ENCODE results near the gene PTPN3. TPM values are rescaled to one million over a fixed set of nuclear protein-coding genes. Genes with fewer than 3 reads are reported as not detected.

The PTPN3 gene
- total RNA-seq, 1 experiment from 2014 or later, result 20.2 TPM

DNA sequence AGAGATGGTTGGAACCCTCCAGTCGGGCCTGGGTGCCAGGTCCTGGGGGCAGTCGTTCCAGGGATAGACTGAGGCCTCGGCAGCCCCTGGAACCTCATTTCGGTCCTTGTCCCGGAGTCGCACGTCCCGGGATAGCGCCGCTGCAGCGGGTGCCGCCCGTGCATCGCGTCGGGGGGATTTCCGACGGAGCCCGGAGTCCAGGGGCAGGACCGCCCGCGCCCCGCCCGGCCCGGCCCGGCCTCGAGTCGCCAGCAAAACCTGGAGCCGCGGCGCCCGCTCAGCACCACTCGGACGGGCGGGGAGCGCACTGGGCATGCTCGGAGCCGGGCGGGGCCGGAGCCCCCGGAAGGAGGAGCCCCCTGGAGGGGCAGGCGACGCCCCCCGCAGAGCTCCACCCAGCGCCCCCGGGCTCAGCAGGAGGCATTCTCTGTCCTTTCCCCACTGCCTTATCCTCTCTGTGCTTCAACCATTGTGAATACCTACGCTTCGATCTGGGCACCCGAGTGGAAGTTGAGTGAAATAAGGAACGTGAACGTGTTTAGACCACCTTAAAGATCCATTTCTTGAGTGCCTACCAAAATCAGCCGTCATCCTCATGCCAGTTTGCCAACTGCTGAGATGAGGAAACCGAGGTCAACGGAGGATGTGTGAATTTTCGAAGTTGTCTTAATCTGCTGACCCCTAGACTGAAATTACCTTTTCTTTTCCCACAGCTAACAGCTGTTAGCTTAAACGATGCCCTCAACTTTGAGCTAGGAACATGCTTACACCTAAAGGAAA is 1.7 kb upstream of the PTPN3 start:
- Histone ChIP-seq H3K36me3 (ENCODE audit: low read depth) (peaks cover 10% of the 10 kb centered on the region; the same call in 1 of the 2 replicates), H3K79me2 (ENCODE audit: low read depth) (peaks cover 28% of the 10 kb centered on the region), H3K4me3 (peak overlapping the region; percentile 62; the same call in 1 of the 2 replicates), H3K4me2 (peak overlapping the region; percentile 78), H3K4me1 (replicated peaks; ENCODE audit: insufficient read depth) (peaks cover 25% of the 10 kb centered on the region), H3K27ac (0 out of 2 replicates have a peak overlapping the region, but pooled peaks have one; percentile 5), H3K9me2 (ENCODE audit: insufficient read depth) (no peaks in the 10 kb centered on the region), H3K9me3 (ENCODE audit: insufficient read depth, low read depth) (no peaks in the 10 kb centered on the region), H2AFZ (0 out of 2 replicates have a peak overlapping the region, but pooled peaks have one; percentile 56), H4K20me1 (ENCODE audit: insufficient read depth) (0 out of 2 replicates have a peak, but pooled peaks cover 3% of the 10 kb centered on the region), H3F3A (ENCODE audit: insufficient read depth, low read depth) (peaks cover 8% of the 10 kb centered on the region), H3K27me3 (ENCODE audit: insufficient read depth, low read depth) (no peaks in the 10 kb centered on the region)
- ChIA-PET CTCF (no interaction called here), POLR2A (ENCODE audit: unreplicated experiment) (no interaction called here)
- TF ChIP-seq EZH2 (IDR thresholded peaks at IDR 0.05; ENCODE audit: low read depth), result no peak
- TF ChIP-seq, protein P1, sequence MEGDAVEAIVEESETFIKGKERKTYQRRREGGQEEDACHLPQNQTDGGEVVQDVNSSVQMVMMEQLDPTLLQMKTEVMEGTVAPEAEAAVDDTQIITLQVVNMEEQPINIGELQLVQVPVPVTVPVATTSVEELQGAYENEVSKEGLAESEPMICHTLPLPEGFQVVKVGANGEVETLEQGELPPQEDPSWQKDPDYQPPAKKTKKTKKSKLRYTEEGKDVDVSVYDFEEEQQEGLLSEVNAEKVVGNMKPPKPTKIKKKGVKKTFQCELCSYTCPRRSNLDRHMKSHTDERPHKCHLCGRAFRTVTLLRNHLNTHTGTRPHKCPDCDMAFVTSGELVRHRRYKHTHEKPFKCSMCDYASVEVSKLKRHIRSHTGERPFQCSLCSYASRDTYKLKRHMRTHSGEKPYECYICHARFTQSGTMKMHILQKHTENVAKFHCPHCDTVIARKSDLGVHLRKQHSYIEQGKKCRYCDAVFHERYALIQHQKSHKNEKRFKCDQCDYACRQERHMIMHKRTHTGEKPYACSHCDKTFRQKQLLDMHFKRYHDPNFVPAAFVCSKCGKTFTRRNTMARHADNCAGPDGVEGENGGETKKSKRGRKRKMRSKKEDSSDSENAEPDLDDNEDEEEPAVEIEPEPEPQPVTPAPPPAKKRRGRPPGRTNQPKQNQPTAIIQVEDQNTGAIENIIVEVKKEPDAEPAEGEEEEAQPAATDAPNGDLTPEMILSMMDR (conservative IDR thresholded peaks at IDR 0.05), result no peak
- intact Hi-C loops (cut with micrococcal nuclease; ENCODE audit: unreplicated experiment), result loop anchor here (1.0 kb wide), 1 partner anchor 23 kb away; no protein-coding TSS in a partner anchor
- no TSS peak for BruUV-seq (replicated peaks)
- DNase-seq, result peak in 1 of 2 experiments; percentile 82

DNA sequence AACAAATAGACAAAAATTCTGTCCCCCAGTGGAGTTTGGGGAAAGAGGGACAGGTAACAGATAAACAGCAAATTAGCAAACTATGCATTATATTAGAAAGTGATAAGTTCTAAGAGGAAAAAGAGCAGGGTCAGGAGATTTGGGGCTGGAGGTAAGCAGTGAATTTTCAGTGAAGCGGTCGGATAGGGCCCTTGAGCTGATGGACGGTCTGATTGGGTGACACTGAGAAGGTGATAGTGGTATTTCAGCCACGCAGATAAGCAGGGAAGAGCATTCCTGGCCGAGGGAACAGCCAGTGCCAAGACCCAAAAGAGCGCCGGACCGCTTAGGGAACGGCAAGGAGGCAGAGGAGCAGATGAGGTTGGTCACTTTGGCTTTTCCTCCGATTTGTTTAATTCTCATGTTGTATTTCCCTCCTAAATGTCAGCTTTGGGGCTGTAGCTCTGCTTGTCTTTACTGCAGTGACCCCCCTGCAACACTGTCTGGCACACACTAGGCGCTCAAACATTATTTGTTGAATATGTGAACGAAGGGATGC is 1.1 kb upstream of the PTPN3 start:
- H3K36me3 ChIP-seq (ENCODE audit: low read depth), result peaks cover 10% of the 10 kb centered on the region; the same call in 1 of the 2 replicates
- peaks cover 35% of the 10 kb centered on the region for H3K79me2 ChIP-seq (ENCODE audit: low read depth)
- H2AFZ ChIP-seq, result no peak overlapping the region
- CTCF ChIA-PET, result no interaction called here
- POLR2A ChIA-PET (ENCODE audit: unreplicated experiment), result no interaction called here
- no peaks in the 10 kb centered on the region for H3K9me2 ChIP-seq (ENCODE audit: insufficient read depth)
- TF ChIP-seq EZH2 (IDR thresholded peaks at IDR 0.05; ENCODE audit: low read depth), result no peak
- TF ChIP-seq, protein P1 (conservative IDR thresholded peaks at IDR 0.05), result no peak
- 0 out of 2 replicates have a peak, but pooled peaks cover 7% of the 10 kb centered on the region for H4K20me1 ChIP-seq (ENCODE audit: insufficient read depth)
- H3K27me3 ChIP-seq (ENCODE audit: insufficient read depth, low read depth), result no peaks in the 10 kb centered on the region
- H3K4me3 ChIP-seq, result peak overlapping the region; percentile 62; the same call in 1 of the 2 replicates
- no peak overlapping the region for H3K27ac ChIP-seq
- DNase-seq, result no peak
- peaks cover 25% of the 10 kb centered on the region for H3K4me1 ChIP-seq (replicated peaks; ENCODE audit: insufficient read depth)
- intact Hi-C loops (cut with micrococcal nuclease; ENCODE audit: unreplicated experiment), result loop anchor here (1.0 kb wide), 1 partner anchor 22 kb away; no protein-coding TSS in a partner anchor
- peak overlapping the region; percentile 78 for H3K4me2 ChIP-seq
- H3K9me3 ChIP-seq (ENCODE audit: insufficient read depth, low read depth), result no peaks in the 10 kb centered on the region
- BruUV-seq (replicated peaks), result no TSS peak
- peaks cover 8% of the 10 kb centered on the region for H3F3A ChIP-seq (ENCODE audit: insufficient read depth, low read depth)

DNA sequence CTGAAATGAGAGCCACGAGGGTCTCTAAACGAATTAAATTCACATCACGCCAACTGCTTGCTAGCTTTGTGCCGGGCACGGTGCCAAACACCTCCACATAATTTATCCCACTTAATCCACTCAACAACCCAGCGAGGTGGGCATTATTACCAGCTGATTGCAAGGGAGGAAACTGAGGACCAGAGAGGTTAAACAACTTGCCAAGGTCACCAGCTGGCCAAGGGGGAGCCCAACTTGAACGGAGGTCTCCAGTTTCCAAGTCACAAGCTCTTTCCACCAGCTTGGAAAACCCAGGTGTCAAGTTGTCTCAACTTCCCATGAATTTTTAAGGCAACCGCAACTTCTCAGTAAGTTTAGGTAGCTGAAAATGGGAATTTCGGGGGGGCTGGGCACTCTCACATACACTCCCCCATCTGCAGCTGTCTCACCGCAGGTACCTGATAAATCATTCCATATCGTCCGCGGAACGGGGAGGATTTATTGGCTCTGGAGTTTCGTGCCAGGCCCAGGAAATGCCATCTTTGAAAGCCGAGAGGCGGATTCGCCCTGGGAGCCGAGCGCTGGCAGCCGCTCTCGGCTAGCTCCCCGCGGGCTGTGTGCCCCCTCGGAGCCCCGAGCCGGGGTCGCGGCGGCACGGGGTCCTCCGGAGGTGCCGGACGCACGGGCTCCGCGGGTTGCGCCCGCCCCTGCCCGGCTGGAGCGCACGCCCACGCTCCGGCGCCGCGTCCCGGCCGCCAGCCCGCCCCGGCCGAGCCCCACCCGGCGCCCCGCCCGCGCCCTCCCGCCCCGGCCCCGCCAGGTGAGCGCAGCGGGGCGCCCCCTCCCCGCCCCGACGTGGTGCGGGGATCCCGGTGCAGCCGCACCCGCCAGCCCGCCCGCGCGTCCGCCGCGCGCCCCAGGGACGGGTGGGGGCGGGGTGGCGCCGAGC is 617 bp downstream of the PTPN3 start:
- H3K9me3 ChIP-seq (ENCODE audit: insufficient read depth, low read depth), result no peaks in the 10 kb centered on the region
- POLR2A ChIA-PET (ENCODE audit: unreplicated experiment), result interaction anchor here (0.8 kb wide), 1 partner anchor 45 kb away, joined by 4 read pairs; no protein-coding TSS in a partner anchor
- no peaks in the 10 kb centered on the region for H3K9me2 ChIP-seq (ENCODE audit: insufficient read depth)
- peaks cover 8% of the 10 kb centered on the region for H3F3A ChIP-seq (ENCODE audit: insufficient read depth, low read depth)
- CTCF ChIA-PET, result interaction anchor here (0.6 kb wide), 1 partner anchor 170 kb away, joined by 3 read pairs; no protein-coding TSS in a partner anchor
- H4K20me1 ChIP-seq (ENCODE audit: insufficient read depth), result 0 out of 2 replicates have a peak, but pooled peaks cover 7% of the 10 kb centered on the region
- H3K36me3 ChIP-seq (ENCODE audit: low read depth), result peaks cover 10% of the 10 kb centered on the region; the same call in 1 of the 2 replicates
- no peak for TF ChIP-seq EZH2 (IDR thresholded peaks at IDR 0.05; ENCODE audit: low read depth)
- TF ChIP-seq, protein P1 (conservative IDR thresholded peaks at IDR 0.05), result no peak
- intact Hi-C loops (cut with micrococcal nuclease; ENCODE audit: unreplicated experiment), result no loop called here
- H3K4me2 ChIP-seq, result peak overlapping the region; percentile 92
- peak overlapping the region; percentile 72 for H2AFZ ChIP-seq
- peak overlapping the region; percentile 7; the same call in 1 of the 2 replicates for H3K27ac ChIP-seq
- H3K4me3 ChIP-seq, result peak overlapping the region; percentile 71
- peaks cover 52% of the 10 kb centered on the region for H3K79me2 ChIP-seq (ENCODE audit: low read depth)
- BruUV-seq (replicated peaks), result TSS peak; percentile 38
- H3K4me1 ChIP-seq (replicated peaks; ENCODE audit: insufficient read depth), result peaks cover 25% of the 10 kb centered on the region
- peak in 1 of 2 experiments; percentile 38 for DNase-seq
- no peaks in the 10 kb centered on the region for H3K27me3 ChIP-seq (ENCODE audit: insufficient read depth, low read depth)
